ENCODE measurements around the gene SYNPO2. TPM values are rescaled to one million over a fixed set of nuclear protein-coding genes. Genes with fewer than 3 reads are reported as not detected.
A peak's percentile ranks its signal among the peaks of the same experiment; 100 is the strongest.
"Not testable (repeated sequence)": the region's sequence is repeated elsewhere in the genome, so short reads cannot be mapped to it uniquely, and the experiment has no call there.

Gene SYNPO2
- total RNA-seq, 1 donor, result 34.0 TPM

DNA sequence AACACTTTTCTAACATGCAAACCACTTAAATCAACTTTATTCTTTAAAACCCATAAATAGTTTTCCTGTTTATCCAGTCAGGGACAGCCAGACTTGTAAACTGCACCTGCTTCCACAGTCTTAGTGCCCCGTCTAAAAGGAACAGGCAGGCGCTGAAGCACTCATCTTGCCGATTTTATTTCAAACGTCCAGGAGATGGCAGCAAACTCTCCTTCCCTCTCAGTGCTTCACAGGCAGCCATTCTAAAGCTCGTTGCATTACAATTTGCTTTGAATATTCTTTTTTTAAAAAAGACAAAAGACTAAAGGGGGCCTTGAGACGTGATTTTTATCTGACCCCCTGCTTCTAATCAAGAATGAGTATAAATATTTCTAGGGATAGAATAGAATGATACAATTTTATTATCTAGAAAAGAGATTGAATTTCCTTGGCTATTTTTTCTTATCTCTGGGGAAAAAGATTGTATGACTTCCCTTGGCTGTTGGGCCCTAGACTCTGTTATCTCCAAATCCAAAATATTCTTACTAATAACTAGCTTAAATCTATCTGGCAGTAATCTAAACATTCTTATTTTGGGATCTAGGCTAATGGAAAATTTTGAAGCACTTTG, 153.4 kb downstream of the SYNPO2 start:
- TF ChIP-seq, protein P1, sequence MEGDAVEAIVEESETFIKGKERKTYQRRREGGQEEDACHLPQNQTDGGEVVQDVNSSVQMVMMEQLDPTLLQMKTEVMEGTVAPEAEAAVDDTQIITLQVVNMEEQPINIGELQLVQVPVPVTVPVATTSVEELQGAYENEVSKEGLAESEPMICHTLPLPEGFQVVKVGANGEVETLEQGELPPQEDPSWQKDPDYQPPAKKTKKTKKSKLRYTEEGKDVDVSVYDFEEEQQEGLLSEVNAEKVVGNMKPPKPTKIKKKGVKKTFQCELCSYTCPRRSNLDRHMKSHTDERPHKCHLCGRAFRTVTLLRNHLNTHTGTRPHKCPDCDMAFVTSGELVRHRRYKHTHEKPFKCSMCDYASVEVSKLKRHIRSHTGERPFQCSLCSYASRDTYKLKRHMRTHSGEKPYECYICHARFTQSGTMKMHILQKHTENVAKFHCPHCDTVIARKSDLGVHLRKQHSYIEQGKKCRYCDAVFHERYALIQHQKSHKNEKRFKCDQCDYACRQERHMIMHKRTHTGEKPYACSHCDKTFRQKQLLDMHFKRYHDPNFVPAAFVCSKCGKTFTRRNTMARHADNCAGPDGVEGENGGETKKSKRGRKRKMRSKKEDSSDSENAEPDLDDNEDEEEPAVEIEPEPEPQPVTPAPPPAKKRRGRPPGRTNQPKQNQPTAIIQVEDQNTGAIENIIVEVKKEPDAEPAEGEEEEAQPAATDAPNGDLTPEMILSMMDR (IDR thresholded peaks at IDR 0.05; ENCODE audit: extremely low read depth, low read depth, low read length), result peak; percentile 76
- Histone ChIP-seq H4K20me1 (ENCODE audit: insufficient read depth, low read length) (no peaks in the 10 kb centered on the region), H3K9me3 (ENCODE audit: low read depth, low read length) (no peaks in the 10 kb centered on the region), H3K27ac (ENCODE audit: low read depth, low read length) (peak overlapping the region; percentile 88), H3K4me3 (ENCODE audit: insufficient read depth, low read length) (no peak overlapping the region), H3K36me3 (ENCODE audit: insufficient read depth, low read length) (no peaks in the 10 kb centered on the region), H3K4me2 (ENCODE audit: insufficient read depth, low read length) (peak overlapping the region; percentile 77), H3K79me2 (ENCODE audit: insufficient read depth, low read length) (no peaks in the 10 kb centered on the region), H3K4me1 (ENCODE audit: insufficient read depth, low read length) (peaks cover 39% of the 10 kb centered on the region), H2AFZ (ENCODE audit: low read length) (no peak overlapping the region), H3K27me3 (ENCODE audit: insufficient read depth, low read length) (no peaks in the 10 kb centered on the region)
- no peak for DNase-seq (ENCODE audit: insufficient read length, low spot score, missing footprints)

DNA sequence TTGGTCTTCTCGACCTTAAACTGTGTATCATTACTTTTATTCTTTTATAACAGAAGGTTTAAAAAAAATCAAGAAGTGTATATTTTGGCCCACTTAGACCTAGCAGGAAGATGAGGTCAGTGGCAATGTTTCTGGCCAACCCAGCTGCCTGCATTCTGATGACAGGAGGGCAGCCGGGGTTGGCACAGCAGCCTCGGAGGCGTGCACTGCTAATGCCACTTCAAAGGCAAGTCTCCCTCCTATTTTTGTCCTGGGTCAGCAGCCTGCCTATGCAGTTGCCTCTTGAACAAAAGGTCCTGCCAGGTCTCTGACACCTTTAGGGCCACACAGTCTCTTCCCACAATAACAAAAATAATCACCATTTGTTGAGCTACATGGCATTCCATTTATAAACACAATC, 157.6 kb downstream of the SYNPO2 start:
- DNase-seq (ENCODE audit: insufficient read length, low spot score, missing footprints), result no peak
- H3K4me2 ChIP-seq (ENCODE audit: insufficient read depth, low read length), result peak overlapping the region; percentile 25
- H3K4me1 ChIP-seq (ENCODE audit: insufficient read depth, low read length), result peaks cover 15% of the 10 kb centered on the region

DNA sequence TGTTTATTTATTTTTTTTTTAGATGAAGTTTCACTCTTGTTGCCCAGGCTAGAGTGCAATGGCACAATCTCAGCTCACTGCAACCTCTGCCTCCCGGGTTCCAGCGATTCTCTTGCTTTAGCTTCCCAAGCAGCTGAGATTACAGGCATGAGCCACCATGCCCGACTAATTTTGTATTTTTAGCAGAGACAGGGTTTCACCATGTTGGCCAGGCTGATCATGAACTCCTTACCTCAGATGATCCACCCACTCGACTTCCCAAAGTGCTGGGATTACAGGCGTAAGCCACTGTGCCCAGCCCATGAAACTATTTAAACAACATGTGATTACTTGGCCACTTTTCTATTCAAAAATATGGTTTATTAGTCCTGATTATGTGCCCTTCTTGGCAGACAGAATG, 158.4 kb downstream of the SYNPO2 start:
- H3K4me3 ChIP-seq (ENCODE audit: insufficient read depth, low read length); H3K9me3 ChIP-seq (ENCODE audit: low read depth, low read length); H3K27me3 ChIP-seq (ENCODE audit: insufficient read depth, low read length); H3K27ac ChIP-seq (ENCODE audit: low read depth, low read length); H3K4me1 ChIP-seq (ENCODE audit: insufficient read depth, low read length); H3K36me3 ChIP-seq (ENCODE audit: insufficient read depth, low read length); H2AFZ ChIP-seq (ENCODE audit: low read length); H4K20me1 ChIP-seq (ENCODE audit: insufficient read depth, low read length); DNase-seq (ENCODE audit: insufficient read length, low spot score, missing footprints); H3K4me2 ChIP-seq (ENCODE audit: insufficient read depth, low read length); H3K79me2 ChIP-seq (ENCODE audit: insufficient read depth, low read length): not testable (repeated sequence)

More for the DNA sequence above, 157.6 kb downstream of the SYNPO2 start:
- Histone ChIP-seq H3K4me3 (ENCODE audit: insufficient read depth, low read length) (no peak overlapping the region), H4K20me1 (ENCODE audit: insufficient read depth, low read length) (no peaks in the 10 kb centered on the region), H3K36me3 (ENCODE audit: insufficient read depth, low read length) (no peaks in the 10 kb centered on the region), H3K27ac (ENCODE audit: low read depth, low read length) (no peak overlapping the region), H3K9me3 (ENCODE audit: low read depth, low read length) (no peaks in the 10 kb centered on the region), H3K79me2 (ENCODE audit: insufficient read depth, low read length) (no peaks in the 10 kb centered on the region), H2AFZ (ENCODE audit: low read length) (peak overlapping the region; percentile 2), H3K27me3 (ENCODE audit: insufficient read depth, low read length) (no peaks in the 10 kb centered on the region)
- TF ChIP-seq, protein P1 (IDR thresholded peaks at IDR 0.05; ENCODE audit: extremely low read depth, low read depth, low read length), result no peak

DNA sequence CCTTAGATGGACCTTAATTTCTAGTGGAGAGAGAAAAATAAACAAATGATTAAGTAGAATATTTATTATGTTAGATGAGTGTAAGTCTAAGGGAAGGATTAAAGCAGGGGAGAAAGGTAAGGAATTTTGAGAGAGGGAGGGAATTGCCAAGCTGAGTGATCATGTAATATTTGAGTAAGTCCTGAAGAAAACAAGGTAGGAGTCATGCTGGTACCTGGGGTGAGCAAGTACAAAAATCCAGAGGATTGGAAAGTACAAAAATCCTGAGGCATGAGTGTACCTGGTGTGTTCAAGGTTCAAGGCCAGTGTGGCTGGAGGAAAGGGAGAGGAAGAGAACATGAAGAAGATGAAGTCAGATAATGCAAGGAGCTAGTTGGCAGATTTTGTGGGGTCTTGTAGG, 159.8 kb downstream of the SYNPO2 start:
- no peaks in the 10 kb centered on the region for H3K36me3 ChIP-seq (ENCODE audit: insufficient read depth, low read length)
- H3K4me2 ChIP-seq (ENCODE audit: insufficient read depth, low read length), result no peak overlapping the region
- TF ChIP-seq, protein P1 (IDR thresholded peaks at IDR 0.05; ENCODE audit: extremely low read depth, low read depth, low read length), result no peak
- H3K27ac ChIP-seq (ENCODE audit: low read depth, low read length), result no peak overlapping the region
- H3K79me2 ChIP-seq (ENCODE audit: insufficient read depth, low read length), result no peaks in the 10 kb centered on the region
- DNase-seq (ENCODE audit: insufficient read length, low spot score, missing footprints), result no peak
- H3K9me3 ChIP-seq (ENCODE audit: low read depth, low read length), result no peaks in the 10 kb centered on the region
- H2AFZ ChIP-seq (ENCODE audit: low read length), result no peak overlapping the region
- no peaks in the 10 kb centered on the region for H4K20me1 ChIP-seq (ENCODE audit: insufficient read depth, low read length)
- H3K4me1 ChIP-seq (ENCODE audit: insufficient read depth, low read length), result peaks cover 8% of the 10 kb centered on the region
- no peaks in the 10 kb centered on the region for H3K27me3 ChIP-seq (ENCODE audit: insufficient read depth, low read length)
- no peak overlapping the region for H3K4me3 ChIP-seq (ENCODE audit: insufficient read depth, low read length)
